Fibroblast of mammary gland (primary cell): ENCODE data around the gene DOCK3.
"Not testable (repeated sequence)": the region's sequence is repeated elsewhere in the genome, so short reads cannot be mapped to it uniquely, and the experiment has no call there.

Source experiments
- DNase-seq: peaks from one replicate; pipeline ENCODE4 v3.0.0-alpha.2; 2010; ENCODE audit warnings: low read depth
- H3K4me3 ChIP-seq: 2 replicates; pipeline ENCODE4 v1.5.1; 2011; ENCODE audit warnings: low read depth, mild to moderate bottlenecking, low read length, moderate library complexity; ENCODE audit not compliant: control insufficient read depth
- TF ChIP-seq, protein P1 (sequence below): conservative IDR thresholded peaks from 2 replicates; pipeline ENCODE4 v1.5.1; 2011; ENCODE audit warnings: low read depth, low read length, inconsistent platforms; ENCODE audit not compliant: control insufficient read depth, insufficient read depth

Gene DOCK3

DNA sequence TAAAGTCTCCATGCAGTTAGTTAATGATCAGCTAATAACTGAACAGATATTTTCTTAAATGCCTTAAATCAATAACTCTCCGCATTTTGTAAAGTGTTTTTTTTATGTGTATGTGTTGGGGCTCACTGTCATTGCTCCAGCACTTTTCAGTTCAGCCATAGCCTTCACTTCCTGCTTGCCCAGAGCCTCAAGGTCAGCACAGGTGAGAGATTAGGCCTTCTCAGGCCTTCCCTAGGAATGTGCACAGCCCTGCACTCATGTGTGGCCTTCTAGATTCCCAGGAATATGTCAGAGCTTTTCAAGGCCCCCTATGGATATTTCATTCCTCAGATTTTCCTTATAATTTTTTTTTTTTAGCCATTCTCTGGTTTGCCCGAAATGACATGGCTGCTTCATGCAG is 632.7 kb downstream of the DOCK3 start:
- no peak overlapping the region for H3K4me3 ChIP-seq
- TF ChIP-seq, protein P1, sequence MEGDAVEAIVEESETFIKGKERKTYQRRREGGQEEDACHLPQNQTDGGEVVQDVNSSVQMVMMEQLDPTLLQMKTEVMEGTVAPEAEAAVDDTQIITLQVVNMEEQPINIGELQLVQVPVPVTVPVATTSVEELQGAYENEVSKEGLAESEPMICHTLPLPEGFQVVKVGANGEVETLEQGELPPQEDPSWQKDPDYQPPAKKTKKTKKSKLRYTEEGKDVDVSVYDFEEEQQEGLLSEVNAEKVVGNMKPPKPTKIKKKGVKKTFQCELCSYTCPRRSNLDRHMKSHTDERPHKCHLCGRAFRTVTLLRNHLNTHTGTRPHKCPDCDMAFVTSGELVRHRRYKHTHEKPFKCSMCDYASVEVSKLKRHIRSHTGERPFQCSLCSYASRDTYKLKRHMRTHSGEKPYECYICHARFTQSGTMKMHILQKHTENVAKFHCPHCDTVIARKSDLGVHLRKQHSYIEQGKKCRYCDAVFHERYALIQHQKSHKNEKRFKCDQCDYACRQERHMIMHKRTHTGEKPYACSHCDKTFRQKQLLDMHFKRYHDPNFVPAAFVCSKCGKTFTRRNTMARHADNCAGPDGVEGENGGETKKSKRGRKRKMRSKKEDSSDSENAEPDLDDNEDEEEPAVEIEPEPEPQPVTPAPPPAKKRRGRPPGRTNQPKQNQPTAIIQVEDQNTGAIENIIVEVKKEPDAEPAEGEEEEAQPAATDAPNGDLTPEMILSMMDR, result no peak
- no peak for DNase-seq

GRCh38 chr3:51307945-51308607 is 633.3 kb downstream of the DOCK3 start:
- DNase-seq, H3K4me3 ChIP-seq: not testable (repeated sequence)

- H3K4me3 ChIP-seq, result no peak overlapping the region
- TF ChIP-seq, protein P1, result peak; percentile 45
- peak; percentile 28 for DNase-seq
Observed at GRCh38 chr3:51311055-51311454, 636.3 kb downstream of the DOCK3 start.

DNA sequence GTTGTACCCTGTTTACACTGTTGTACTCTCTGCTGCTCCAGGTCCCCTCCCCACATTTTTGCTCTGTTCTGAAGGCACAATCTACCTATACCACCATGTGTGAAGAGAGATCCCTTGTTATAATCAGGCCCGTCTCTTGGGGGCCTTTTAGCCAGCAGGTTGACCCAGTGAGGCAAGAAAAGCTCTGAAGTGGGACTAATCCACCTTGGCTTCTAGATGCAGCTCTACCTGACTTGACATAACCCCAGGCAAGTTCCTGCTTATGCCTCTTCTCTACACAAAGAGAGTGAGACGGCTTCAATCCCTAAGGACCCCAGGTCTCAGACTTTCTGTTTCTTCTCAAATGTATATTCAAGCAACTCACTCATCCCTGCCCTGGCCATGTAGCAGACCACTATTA is 653.5 kb downstream of the DOCK3 start:
- DNase-seq, result no peak
- no peak overlapping the region for H3K4me3 ChIP-seq
- TF ChIP-seq, protein P1, result no peak

DNA sequence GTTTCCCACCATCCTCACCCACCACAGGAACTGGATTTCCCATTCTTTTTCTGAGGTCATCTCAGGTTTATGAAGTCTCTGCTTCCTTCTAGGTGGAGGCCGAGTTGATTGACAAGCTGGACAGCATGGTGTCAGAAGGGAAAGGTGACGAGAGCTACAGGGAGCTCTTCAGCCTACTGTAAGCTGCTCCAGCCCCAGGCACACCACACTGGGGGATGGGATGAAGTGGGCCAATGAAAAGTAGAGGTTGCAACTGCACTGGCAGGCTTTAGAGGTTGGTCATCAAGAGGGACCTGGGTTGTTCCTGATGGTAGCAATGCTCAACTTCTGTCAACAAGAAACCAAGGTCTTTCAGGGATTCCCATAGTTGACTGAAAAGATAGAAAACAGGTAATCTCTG is 655.3 kb downstream of the DOCK3 start:
- H3K4me3 ChIP-seq, result no peak overlapping the region
- DNase-seq, result no peak
- TF ChIP-seq, protein P1, result no peak

- DNase-seq, result no peak
- TF ChIP-seq, protein P1, result no peak
Observed at GRCh38 chr3:51332156-51332555, 657.4 kb downstream of the DOCK3 start.

GRCh38 chr3:51333021-51333420 is 658.3 kb downstream of the DOCK3 start:
- no peak overlapping the region for H3K4me3 ChIP-seq
- TF ChIP-seq, protein P1, result no peak
- DNase-seq, result no peak

More at GRCh38 chr3:51332156-51332555, 657.4 kb downstream of the DOCK3 start:
- no peak overlapping the region for H3K4me3 ChIP-seq
